ENCODE data around the gene FAM83D. TPM values are rescaled to one million over a fixed set of nuclear protein-coding genes. Genes with fewer than 3 reads are reported as not detected.

The FAM83D gene
- total RNA-seq, 1 experiment from 2014 or later: 86.3 TPM

GRCh38 chr20:38900606-38901005, 25.6 kb upstream of the FAM83D start:
- Mint-ChIP-seq H3K27me3 (ENCODE audit: insufficient read depth, unreplicated experiment) (peaks cover 12% of the 10 kb centered on the region), H3K4me3 (ENCODE audit: unreplicated experiment) (no peak overlapping the region), H3K27ac (ENCODE audit: unreplicated experiment) (no peak overlapping the region), H3K4me1 (ENCODE audit: low read depth, unreplicated experiment) (no peaks in the 10 kb centered on the region), H3K9me3 (ENCODE audit: unreplicated experiment) (no peaks in the 10 kb centered on the region), H3K36me3 (ENCODE audit: insufficient read depth, unreplicated experiment) (no peaks in the 10 kb centered on the region)
- TF ChIP-seq CTCF (IDR thresholded peaks at IDR 0.05; ENCODE audit: insufficient read depth in 1 of 2, low read depth in 1 of 2, low read length in 1 of 2, severe bottlenecking in 1 of 2, unreplicated experiment in 1 of 2): no peak
- no peak overlapping the region for H3K4me3 ChIP-seq (ENCODE audit: low read depth, low read length)
- intact Hi-C loops (cut with micrococcal nuclease; ENCODE audit: unreplicated experiment): loop anchor here (5.0 kb wide), 1 partner anchor 147 kb away; no protein-coding TSS in a partner anchor
- no peak for DNase-seq
- ChIA-PET CTCF (interaction anchor here (0.8 kb wide), 1 partner anchor 61 kb away, joined by 3 read pairs; the partner anchor contains the start of gene DHX35), POLR2A (interaction anchor here (0.6 kb wide), 1 partner anchor 26 kb away, joined by 4 read pairs; no protein-coding TSS in a partner anchor)
- no TSS peak for BruUV-seq (replicated peaks)
- no peaks in the 10 kb centered on the region for H3K27me3 ChIP-seq (replicated peaks; ENCODE audit: control insufficient read depth, insufficient read depth, low read length)
- no peaks in the 10 kb centered on the region for H3K36me3 ChIP-seq (ENCODE audit: control insufficient read depth, insufficient read depth, low read length)
- no peaks in the 10 kb centered on the region for H3K4me1 ChIP-seq
- no peaks in the 10 kb centered on the region for H3K9me3 ChIP-seq

GRCh38 chr20:38902601-38903000, 23.6 kb upstream of the FAM83D start:
- Mint-ChIP-seq H3K36me3 (ENCODE audit: insufficient read depth, unreplicated experiment) (no peaks in the 10 kb centered on the region), H3K4me1 (ENCODE audit: low read depth, unreplicated experiment) (no peaks in the 10 kb centered on the region), H3K9me3 (ENCODE audit: unreplicated experiment) (no peaks in the 10 kb centered on the region), H3K4me3 (ENCODE audit: unreplicated experiment) (no peak overlapping the region), H3K27ac (ENCODE audit: unreplicated experiment) (no peak overlapping the region), H3K27me3 (ENCODE audit: insufficient read depth, unreplicated experiment) (peaks cover 7% of the 10 kb centered on the region)
- no peak for TF ChIP-seq CTCF (IDR thresholded peaks at IDR 0.05; ENCODE audit: insufficient read depth in 1 of 2, low read depth in 1 of 2, low read length in 1 of 2, severe bottlenecking in 1 of 2, unreplicated experiment in 1 of 2)
- CTCF ChIA-PET: interaction anchor here (0.8 kb wide), 1 partner anchor 44 kb away, joined by 7 read pairs; no protein-coding TSS in a partner anchor
- no peak for DNase-seq
- Histone ChIP-seq H3K4me1 (no peaks in the 10 kb centered on the region), H3K36me3 (ENCODE audit: control insufficient read depth, insufficient read depth, low read length) (no peaks in the 10 kb centered on the region), H3K27me3 (replicated peaks; ENCODE audit: control insufficient read depth, insufficient read depth, low read length) (no peaks in the 10 kb centered on the region), H3K9me3 (no peaks in the 10 kb centered on the region), H3K4me3 (ENCODE audit: low read depth, low read length) (no peak overlapping the region)
- no TSS peak for BruUV-seq (replicated peaks)
- POLR2A ChIA-PET: no interaction called here
- intact Hi-C loops (cut with micrococcal nuclease; ENCODE audit: unreplicated experiment): loop anchor here (5.0 kb wide), 1 partner anchor 145 kb away; no protein-coding TSS in a partner anchor

GRCh38 chr20:38903335-38903734, 22.9 kb upstream of the FAM83D start:
- Histone ChIP-seq H3K4me3 (ENCODE audit: low read depth, low read length) (no peak overlapping the region), H3K9me3 (no peaks in the 10 kb centered on the region), H3K4me1 (no peaks in the 10 kb centered on the region), H3K36me3 (ENCODE audit: control insufficient read depth, insufficient read depth, low read length) (no peaks in the 10 kb centered on the region), H3K27me3 (replicated peaks; ENCODE audit: control insufficient read depth, insufficient read depth, low read length) (no peaks in the 10 kb centered on the region)
- Mint-ChIP-seq H3K9me3 (ENCODE audit: unreplicated experiment) (no peaks in the 10 kb centered on the region), H3K36me3 (ENCODE audit: insufficient read depth, unreplicated experiment) (no peaks in the 10 kb centered on the region), H3K4me3 (ENCODE audit: unreplicated experiment) (no peak overlapping the region), H3K4me1 (ENCODE audit: low read depth, unreplicated experiment) (no peaks in the 10 kb centered on the region), H3K27me3 (ENCODE audit: insufficient read depth, unreplicated experiment) (peaks cover 7% of the 10 kb centered on the region), H3K27ac (ENCODE audit: unreplicated experiment) (no peak overlapping the region)
- no peak for DNase-seq
- no TSS peak for BruUV-seq (replicated peaks)
- ChIA-PET CTCF (interaction anchor here (0.8 to 2.0 kb wide), 3 partner anchors 10 to 59 kb away, joined by 4 to 11 read pairs (median 7); partner anchors contain the start of gene DHX35), POLR2A (no interaction called here)
- no peak for TF ChIP-seq CTCF (IDR thresholded peaks at IDR 0.05; ENCODE audit: insufficient read depth in 1 of 2, low read depth in 1 of 2, low read length in 1 of 2, severe bottlenecking in 1 of 2, unreplicated experiment in 1 of 2)
- intact Hi-C loops (cut with micrococcal nuclease; ENCODE audit: unreplicated experiment): loop anchor here (5.0 kb wide), 1 partner anchor 144 kb away; no protein-coding TSS in a partner anchor

Data from Caco-2 (cell line).